HepG2 (cell line): Measurements from ENCODE around the gene RHOT2. TPM values are rescaled to one million over a fixed set of nuclear protein-coding genes. Genes with fewer than 3 reads are reported as not detected.
A peak's percentile ranks its signal among the peaks of the same experiment; 100 is the strongest.

Experiments
- AGO1 ChIP-seq: fragments of 200-400 bp; formaldehyde crosslinking; IDR thresholded peaks from 2 replicates; pipeline ENCODE4 v1.6.1; 2017; ENCODE audit warnings: mild to moderate bottlenecking, low read depth, low read length, moderate library complexity; ENCODE audit not compliant: poor library complexity, severe bottlenecking
- BHLHE40 ChIP-seq: IDR thresholded peaks from 2 replicates; pipeline ENCODE4 v1.6.1; 2011; ENCODE audit warnings: low read length, improper control_type of control experiment
- DNMT1 ChIP-seq: sonication (generic); formaldehyde crosslinking; IDR thresholded peaks from 2 replicates; pipeline ENCODE4 v1.5.1; 2020; ENCODE audit warnings: mild to moderate bottlenecking, missing genetic modification reagents
- ERF ChIP-seq: IDR thresholded peaks from 2 replicates; pipeline ENCODE4 v1.6.1; 2018; ENCODE audit warnings: missing biosample characterization, missing genetic modification reagents
- MTA3 ChIP-seq: sonication (generic); formaldehyde crosslinking; IDR thresholded peaks from 2 replicates; pipeline ENCODE4 v1.4.0; 2020; ENCODE audit warnings: missing genetic modification reagents
- MTF2 ChIP-seq: sonication (generic); formaldehyde crosslinking; IDR thresholded peaks from 2 replicates; pipeline ENCODE4 v1.5.0; 2020; ENCODE audit warnings: missing genetic modification reagents, borderline replicate concordance
- NCOA5 ChIP-seq: sonication (generic); formaldehyde crosslinking; IDR thresholded peaks from 2 replicates; pipeline ENCODE4 v1.4.0; 2020; ENCODE audit warnings: missing genetic modification reagents
- PAF1 ChIP-seq: IDR thresholded peaks from 2 replicates; pipeline ENCODE4 v1.6.1; 2016; ENCODE audit warnings: missing genetic modification reagents, missing compliant biosample characterization
- PCBP1 ChIP-seq: fragments of 200-400 bp; formaldehyde crosslinking; IDR thresholded peaks from 2 replicates; pipeline ENCODE4 v1.6.1; 2017; ENCODE audit warnings: mild to moderate bottlenecking, low read depth, low read length, borderline replicate concordance
- SMAD3 ChIP-seq: sonication (generic); formaldehyde crosslinking; IDR thresholded peaks from 2 replicates; pipeline ENCODE4 v1.4.0; 2020; ENCODE audit warnings: missing genetic modification reagents
- TARDBP ChIP-seq: sonication (generic); formaldehyde crosslinking; IDR thresholded peaks from 2 replicates; pipeline ENCODE4 v1.8.0; 2022; ENCODE audit warnings: mild to moderate bottlenecking, missing genetic modification reagents
- XRCC5 ChIP-seq: fragments of 200-400 bp; formaldehyde crosslinking; optimal IDR thresholded peaks from 2 replicates; pipeline ENCODE3; 2017; ENCODE audit warnings: mild to moderate bottlenecking, low read length
- ZBTB44 ChIP-seq: sonication (generic); formaldehyde crosslinking; IDR thresholded peaks from 2 replicates; pipeline ENCODE4 v1.4.0; 2020; ENCODE audit warnings: missing genetic modification reagents
- ZNF768 ChIP-seq: sonication (generic); formaldehyde crosslinking; IDR thresholded peaks from 2 replicates; pipeline ENCODE4 v1.4.0; 2020; ENCODE audit warnings: missing genetic modification reagents
- polyA plus RNA-seq, 8 experiments: library from polyadenylated mRNA; depleted of rRNA in 3 of 8; stranded (reverse) in 7 of 8; unstranded in 1 of 8; fragments of >200 nt; fragmentation: Illumina TruSeq in 4 of 8; extraction: Trizol in 4 of 8; gene quantifications; 2 replicates each; pipeline versions ENCODE4 v1.2.1 to v1.2.3, GENCODE V29; 2011 to 2016; ENCODE audit warnings: low read depth in 4 of 8, missing spikeins in 1 of 8, mixed read lengths in 1 of 8; ENCODE audit not compliant: insufficient read depth in 1 of 8
- total RNA-seq, 5 experiments: library from RNA; depleted of rRNA; stranded (reverse); fragments of >200 nt; fragmentation: Illumina TruSeq; extraction: Trizol; gene quantifications; 2 replicates each; pipeline ENCODE4 v1.2.3, GENCODE V29; 2016; ENCODE audit warnings: low read depth in 1 of 5
- TF ChIP-seq, protein P1 (sequence below): sonication (generic); formaldehyde crosslinking; IDR thresholded peaks from 2 replicates; pipeline ENCODE4 v1.5.0; 2020; ENCODE audit warnings: missing genetic modification reagents, mild to moderate bottlenecking, borderline replicate concordance
- TF ChIP-seq, protein P2 (sequence below): sonication (generic); formaldehyde crosslinking; conservative IDR thresholded peaks from 2 replicates; pipeline ENCODE4 v1.8.0; 2022; ENCODE audit warnings: missing genetic modification reagents
- TF ChIP-seq, protein P3 (sequence below): sonication (generic); formaldehyde crosslinking; IDR thresholded peaks from 2 replicates; pipeline ENCODE4 v1.4.0; 2020; ENCODE audit warnings: missing genetic modification reagents, low read depth, mild to moderate bottlenecking, borderline replicate concordance
- TF ChIP-seq, protein P4 (sequence below): sonication (generic); formaldehyde crosslinking; IDR thresholded peaks from 2 replicates; pipeline ENCODE4 v1.8.0; 2022; ENCODE audit warnings: missing genetic modification reagents, mild to moderate bottlenecking, moderate library complexity, borderline replicate concordance

RHOT2 gene
- total and polyA plus RNA-seq, 2 of the 13 experiments (the other 11 are each of a cell fraction or from before 2014, with no cell fraction given), result 63.6 to 76.9 TPM

- TF ChIP-seq PCBP1 (peak; percentile 52; the same call in 1 of the 2 replicates), BHLHE40 (0 out of 2 replicates have a peak, but pooled peaks have one; percentile 14), PAF1 (CRISPR knock-in tag) (no peak), XRCC5 (peak; percentile 31), SMAD3 (CRISPR knock-in tag) (0 out of 2 replicates have a peak, but pooled peaks have one; percentile 47), ERF (0 out of 2 replicates have a peak, but pooled peaks have one; percentile 27), MTF2 (0 out of 2 replicates have a peak, but pooled peaks have one; percentile 26), DNMT1 (CRISPR knock-in tag) (0 out of 2 replicates have a peak, but pooled peaks have one; percentile 43), TARDBP (CRISPR knock-in tag) (peak; percentile 14; the same call in 1 of the 2 replicates), AGO1 (peak; percentile 41), NCOA5 (CRISPR knock-in tag) (no peak), MTA3 (CRISPR knock-in tag) (no peak), ZBTB44 (CRISPR knock-in tag) (no peak), ZNF768 (peak; percentile 65; the same call in 1 of the 2 replicates)
- TF ChIP-seq, protein P1, sequence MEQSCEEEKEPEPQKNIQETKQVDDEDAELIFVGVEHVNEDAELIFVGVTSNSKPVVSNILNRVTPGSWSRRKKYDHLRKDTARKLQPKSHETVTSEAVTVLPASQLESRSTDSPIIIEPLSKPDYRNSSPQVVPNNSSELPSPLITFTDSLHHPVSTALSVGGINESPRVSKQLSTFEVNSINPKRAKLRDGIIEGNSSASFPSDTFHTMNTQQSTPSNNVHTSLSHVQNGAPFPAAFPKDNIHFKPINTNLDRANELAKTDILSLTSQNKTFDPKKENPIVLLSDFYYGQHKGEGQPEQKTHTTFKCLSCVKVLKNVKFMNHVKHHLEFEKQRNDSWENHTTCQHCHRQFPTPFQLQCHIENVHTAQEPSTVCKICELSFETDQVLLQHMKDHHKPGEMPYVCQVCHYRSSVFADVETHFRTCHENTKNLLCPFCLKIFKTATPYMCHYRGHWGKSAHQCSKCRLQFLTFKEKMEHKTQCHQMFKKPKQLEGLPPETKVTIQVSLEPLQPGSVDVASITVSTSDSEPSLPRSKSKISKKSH (CRISPR knock-in tag), result peak; percentile 56; the same call in 1 of the 2 replicates
- TF ChIP-seq, protein P2, sequence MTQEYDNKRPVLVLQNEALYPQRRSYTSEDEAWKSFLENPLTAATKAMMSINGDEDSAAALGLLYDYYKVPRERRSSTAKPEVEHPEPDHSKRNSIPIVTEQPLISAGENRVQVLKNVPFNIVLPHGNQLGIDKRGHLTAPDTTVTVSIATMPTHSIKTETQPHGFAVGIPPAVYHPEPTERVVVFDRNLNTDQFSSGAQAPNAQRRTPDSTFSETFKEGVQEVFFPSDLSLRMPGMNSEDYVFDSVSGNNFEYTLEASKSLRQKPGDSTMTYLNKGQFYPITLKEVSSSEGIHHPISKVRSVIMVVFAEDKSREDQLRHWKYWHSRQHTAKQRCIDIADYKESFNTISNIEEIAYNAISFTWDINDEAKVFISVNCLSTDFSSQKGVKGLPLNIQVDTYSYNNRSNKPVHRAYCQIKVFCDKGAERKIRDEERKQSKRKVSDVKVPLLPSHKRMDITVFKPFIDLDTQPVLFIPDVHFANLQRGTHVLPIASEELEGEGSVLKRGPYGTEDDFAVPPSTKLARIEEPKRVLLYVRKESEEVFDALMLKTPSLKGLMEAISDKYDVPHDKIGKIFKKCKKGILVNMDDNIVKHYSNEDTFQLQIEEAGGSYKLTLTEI, result no peak
- TF ChIP-seq, protein P3, sequence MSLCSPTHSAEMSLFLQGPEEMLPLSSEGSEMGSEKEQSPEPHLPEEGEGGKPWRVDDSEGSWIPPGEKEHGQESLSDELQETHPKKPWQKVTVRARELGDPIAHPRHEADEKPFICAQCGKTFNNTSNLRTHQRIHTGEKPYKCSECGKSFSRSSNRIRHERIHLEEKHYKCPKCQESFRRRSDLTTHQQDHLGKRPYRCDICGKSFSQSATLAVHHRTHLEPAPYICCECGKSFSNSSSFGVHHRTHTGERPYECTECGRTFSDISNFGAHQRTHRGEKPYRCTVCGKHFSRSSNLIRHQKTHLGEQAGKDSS, result peak; percentile 52; the same call in 1 of the 2 replicates
- TF ChIP-seq, protein P4, sequence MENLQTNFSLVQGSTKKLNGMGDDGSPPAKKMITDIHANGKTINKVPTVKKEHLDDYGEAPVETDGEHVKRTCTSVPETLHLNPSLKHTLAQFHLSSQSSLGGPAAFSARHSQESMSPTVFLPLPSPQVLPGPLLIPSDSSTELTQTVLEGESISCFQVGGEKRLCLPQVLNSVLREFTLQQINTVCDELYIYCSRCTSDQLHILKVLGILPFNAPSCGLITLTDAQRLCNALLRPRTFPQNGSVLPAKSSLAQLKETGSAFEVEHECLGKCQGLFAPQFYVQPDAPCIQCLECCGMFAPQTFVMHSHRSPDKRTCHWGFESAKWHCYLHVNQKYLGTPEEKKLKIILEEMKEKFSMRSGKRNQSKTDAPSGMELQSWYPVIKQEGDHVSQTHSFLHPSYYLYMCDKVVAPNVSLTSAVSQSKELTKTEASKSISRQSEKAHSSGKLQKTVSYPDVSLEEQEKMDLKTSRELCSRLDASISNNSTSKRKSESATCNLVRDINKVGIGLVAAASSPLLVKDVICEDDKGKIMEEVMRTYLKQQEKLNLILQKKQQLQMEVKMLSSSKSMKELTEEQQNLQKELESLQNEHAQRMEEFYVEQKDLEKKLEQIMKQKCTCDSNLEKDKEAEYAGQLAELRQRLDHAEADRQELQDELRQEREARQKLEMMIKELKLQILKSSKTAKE, result no peak
These were observed 43.8 kb downstream of the RHOT2 start (continued) for GRCh38 chr16:711548-712320.
